Activated CD4-positive, alpha-beta memory T cell treated with anti-CD3 and anti-CD28 coated beads for 36 hours (primary cell): ENCODE data around the gene VEZT. TPM values are rescaled to one million over a fixed set of nuclear protein-coding genes. Genes with fewer than 3 reads are reported as not detected.

Experiments
- CTCF ChIA-PET: fragments of 350-600 bp; sonication (Branson Sonifier 250); formaldehyde crosslinking; loops from one replicate; lab custom pipeline; 2021; ENCODE audit warnings: antibody characterized with exemption, inconsistent platforms; lab: Charles Lee
- POLR2A ChIA-PET: fragments of 350-600 bp; sonication (Branson Sonifier 250); formaldehyde crosslinking; loops from one replicate; lab custom pipeline; 2021; ENCODE audit warnings: antibody characterized with exemption; lab: Charles Lee
- DNase-seq: peaks from one replicate; pipeline ENCODE4 v3.0.0-alpha.2; 2020
- H3K27ac Mint-ChIP-seq: one replicate; pipeline ENCODE4 v1.8.0; 2021; ENCODE audit warnings: mixed read lengths
- H3K27me3 Mint-ChIP-seq: one replicate; pipeline ENCODE4 v1.8.0; 2021; ENCODE audit warnings: mixed read lengths
- H3K36me3 Mint-ChIP-seq: one replicate; pipeline ENCODE4 v1.8.0; 2021; ENCODE audit warnings: mixed read lengths
- H3K4me1 Mint-ChIP-seq: one replicate; pipeline ENCODE4 v1.8.0; 2021; ENCODE audit warnings: low read depth, mixed read lengths
- H3K4me3 Mint-ChIP-seq: one replicate; pipeline ENCODE4 v1.8.0; 2021; ENCODE audit warnings: mild to moderate bottlenecking, mixed read lengths
- H3K9me3 Mint-ChIP-seq: one replicate; pipeline ENCODE4 v1.8.0; 2021; ENCODE audit warnings: mixed read lengths
- intact Hi-C: fragments of 100-400 bp; cut with micrococcal nuclease; formaldehyde crosslinking; loops from one replicate; pipeline ENCODE4 v1.15.1; 2023
- total RNA-seq, 2 experiments: library from RNA; stranded (reverse); gene quantifications; one replicate each; pipeline ENCODE4 v1.2.3, GENCODE V29; 2021

The VEZT gene
- total RNA-seq, 2 experiments from 2014 or later = 50.7 to 54.4 TPM

DNA sequence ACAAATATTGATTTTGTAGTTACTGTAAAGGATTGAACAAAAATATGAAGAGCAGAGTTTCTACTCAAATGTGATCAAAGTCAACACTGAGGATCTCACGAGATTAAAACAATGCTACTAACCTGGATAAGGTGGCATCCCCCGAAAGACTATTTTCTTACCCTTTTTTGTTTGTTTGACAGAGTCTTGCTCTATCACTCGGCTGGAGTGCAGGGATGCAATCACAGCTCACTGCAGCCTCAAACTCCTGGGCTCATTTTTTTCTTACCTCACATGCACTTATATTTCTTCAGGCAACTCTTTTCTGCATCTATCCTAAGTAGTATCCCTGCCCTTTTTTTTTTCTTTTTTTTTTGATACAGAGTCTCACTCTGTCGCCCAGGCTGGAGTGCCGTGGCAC, 109.2 kb downstream of the VEZT start:
- no peaks in the 10 kb centered on the region for H3K9me3 Mint-ChIP-seq
- DNase-seq = no peak
- H3K27me3 Mint-ChIP-seq = no peaks in the 10 kb centered on the region
- H3K36me3 Mint-ChIP-seq = no peaks in the 10 kb centered on the region
- CTCF ChIA-PET = no interaction called here
- H3K4me1 Mint-ChIP-seq = no peaks in the 10 kb centered on the region
- H3K4me3 Mint-ChIP-seq = no peak overlapping the region
- intact Hi-C loops = no loop called here
- H3K27ac Mint-ChIP-seq = no peak overlapping the region
- POLR2A ChIA-PET = no interaction called here

DNA sequence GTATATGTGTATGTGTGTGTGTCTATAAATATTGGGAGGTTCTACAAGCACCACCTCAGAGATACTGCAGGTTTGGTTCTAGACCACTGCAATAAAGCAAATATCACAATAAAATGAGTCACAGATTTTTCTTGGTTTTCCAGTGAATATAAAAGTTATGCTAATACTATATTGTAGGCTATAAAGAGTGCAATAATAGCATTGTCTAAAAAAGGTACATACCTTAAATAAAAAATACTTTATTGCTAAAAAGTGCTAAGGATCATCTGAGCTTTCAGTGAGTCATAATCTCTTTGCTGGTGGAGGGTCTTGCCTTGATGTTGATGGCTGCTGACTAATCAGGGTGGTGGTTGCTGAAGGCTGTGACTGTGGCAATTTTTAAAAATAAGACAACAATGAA, 111.1 kb downstream of the VEZT start:
- H3K27me3 Mint-ChIP-seq = no peaks in the 10 kb centered on the region
- intact Hi-C loops = no loop called here
- H3K9me3 Mint-ChIP-seq = no peaks in the 10 kb centered on the region
- H3K4me1 Mint-ChIP-seq = no peaks in the 10 kb centered on the region
- no peak overlapping the region for H3K27ac Mint-ChIP-seq
- POLR2A ChIA-PET = no interaction called here
- CTCF ChIA-PET = no interaction called here
- no peak overlapping the region for H3K4me3 Mint-ChIP-seq
- DNase-seq = no peak
- H3K36me3 Mint-ChIP-seq = no peaks in the 10 kb centered on the region

DNA sequence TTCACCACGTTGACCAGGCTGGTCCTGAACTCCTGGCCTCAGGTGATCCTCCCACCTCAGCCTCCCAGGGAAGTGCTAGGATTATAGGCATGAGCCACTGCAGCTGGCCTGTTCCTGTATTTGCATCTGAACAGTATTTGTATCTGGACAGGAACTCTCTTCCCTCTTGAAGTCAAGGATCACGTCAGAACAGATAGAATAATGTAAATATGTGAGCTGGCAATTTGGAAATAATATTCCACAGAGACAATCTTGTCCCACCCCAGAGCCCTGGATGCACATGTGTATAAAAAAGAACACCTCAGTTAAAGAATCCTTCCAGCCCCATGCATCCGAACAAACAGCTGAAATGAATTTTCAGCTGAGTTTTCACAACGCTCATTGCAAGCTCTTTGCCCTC, 118.3 kb downstream of the VEZT start:
- Mint-ChIP-seq H3K27me3 (peaks cover 2% of the 10 kb centered on the region), H3K36me3 (no peaks in the 10 kb centered on the region), H3K9me3 (peaks cover 3% of the 10 kb centered on the region), H3K4me1 (peaks cover 3% of the 10 kb centered on the region), H3K27ac (no peak overlapping the region), H3K4me3 (no peak overlapping the region)
- no peak for DNase-seq
- ChIA-PET CTCF (no interaction called here), POLR2A (no interaction called here)
- intact Hi-C loops = loop anchor here (10.0 kb wide), 1 partner anchor 199 kb away; no protein-coding TSS in a partner anchor

DNA sequence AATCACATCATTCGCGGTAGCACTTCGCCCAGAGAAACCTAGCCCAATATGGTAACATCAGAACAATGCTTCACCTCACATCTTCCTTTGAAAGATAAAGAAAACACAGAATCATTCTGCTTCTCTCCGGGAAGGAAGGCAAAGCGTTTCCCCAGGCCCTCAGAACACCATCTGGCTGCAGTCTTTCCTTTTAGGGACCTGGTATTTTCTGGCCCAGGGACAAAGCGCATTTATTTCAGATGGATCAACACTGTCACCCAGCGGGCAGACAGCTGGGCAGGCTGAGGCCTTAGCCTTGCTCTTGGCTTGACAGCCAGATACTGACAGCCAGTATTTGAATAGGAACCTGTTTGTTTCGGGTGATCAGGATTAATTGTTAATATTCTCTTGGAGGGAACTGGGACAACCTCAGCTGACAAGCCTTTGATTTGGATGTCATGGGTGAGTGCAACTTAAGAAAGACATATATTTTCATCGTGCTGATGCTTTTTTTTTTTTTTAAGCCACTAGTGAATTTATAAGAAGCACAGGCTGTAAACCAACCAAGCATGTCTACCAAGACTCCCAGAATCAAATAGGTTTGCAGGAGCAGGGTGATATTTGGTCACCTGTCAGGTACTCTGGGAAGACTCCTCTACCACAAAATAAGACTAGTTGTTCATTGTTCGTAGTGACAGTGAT, 118.9 kb downstream of the VEZT start:
- intact Hi-C loops = loop anchor here (10.0 kb wide), 1 partner anchor 198 kb away; no protein-coding TSS in a partner anchor
- ChIA-PET CTCF (no interaction called here), POLR2A (no interaction called here)
- peaks cover 3% of the 10 kb centered on the region for H3K9me3 Mint-ChIP-seq
- no peak overlapping the region for H3K27ac Mint-ChIP-seq
- H3K4me1 Mint-ChIP-seq = peaks cover 3% of the 10 kb centered on the region
- H3K36me3 Mint-ChIP-seq = no peaks in the 10 kb centered on the region
- H3K4me3 Mint-ChIP-seq = no peak overlapping the region
- peaks cover 2% of the 10 kb centered on the region for H3K27me3 Mint-ChIP-seq
- no peak for DNase-seq

DNA sequence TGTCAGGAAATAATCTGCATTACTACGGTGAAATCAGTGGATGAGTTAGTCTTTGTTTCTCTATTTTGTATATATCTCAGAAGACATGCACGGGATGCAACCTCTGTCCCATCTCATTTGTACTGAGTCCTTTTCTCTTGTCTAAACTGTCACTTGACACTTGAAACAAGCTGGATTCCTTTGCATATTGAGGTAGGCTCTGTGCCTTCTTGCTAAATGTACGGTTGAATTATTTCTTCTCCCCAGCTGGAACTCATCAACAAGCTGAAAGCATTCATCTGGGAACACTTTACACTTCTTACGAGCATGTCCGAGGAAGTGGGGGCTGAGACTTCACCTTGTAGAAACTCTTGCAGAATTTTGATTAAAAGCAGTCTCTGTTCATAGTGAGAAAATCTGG, 119.5 kb downstream of the VEZT start:
- Mint-ChIP-seq H3K4me1 (peaks cover 3% of the 10 kb centered on the region), H3K27ac (no peak overlapping the region), H3K27me3 (peaks cover 2% of the 10 kb centered on the region), H3K4me3 (no peak overlapping the region), H3K36me3 (no peaks in the 10 kb centered on the region), H3K9me3 (peaks cover 3% of the 10 kb centered on the region)
- intact Hi-C loops = loop anchor here (10.0 kb wide), 1 partner anchor 198 kb away; no protein-coding TSS in a partner anchor
- POLR2A ChIA-PET = no interaction called here
- CTCF ChIA-PET = interaction anchor here (0.9 kb wide), 1 partner anchor 197 kb away, joined by 4 read pairs; no protein-coding TSS in a partner anchor
- DNase-seq = no peak

DNA sequence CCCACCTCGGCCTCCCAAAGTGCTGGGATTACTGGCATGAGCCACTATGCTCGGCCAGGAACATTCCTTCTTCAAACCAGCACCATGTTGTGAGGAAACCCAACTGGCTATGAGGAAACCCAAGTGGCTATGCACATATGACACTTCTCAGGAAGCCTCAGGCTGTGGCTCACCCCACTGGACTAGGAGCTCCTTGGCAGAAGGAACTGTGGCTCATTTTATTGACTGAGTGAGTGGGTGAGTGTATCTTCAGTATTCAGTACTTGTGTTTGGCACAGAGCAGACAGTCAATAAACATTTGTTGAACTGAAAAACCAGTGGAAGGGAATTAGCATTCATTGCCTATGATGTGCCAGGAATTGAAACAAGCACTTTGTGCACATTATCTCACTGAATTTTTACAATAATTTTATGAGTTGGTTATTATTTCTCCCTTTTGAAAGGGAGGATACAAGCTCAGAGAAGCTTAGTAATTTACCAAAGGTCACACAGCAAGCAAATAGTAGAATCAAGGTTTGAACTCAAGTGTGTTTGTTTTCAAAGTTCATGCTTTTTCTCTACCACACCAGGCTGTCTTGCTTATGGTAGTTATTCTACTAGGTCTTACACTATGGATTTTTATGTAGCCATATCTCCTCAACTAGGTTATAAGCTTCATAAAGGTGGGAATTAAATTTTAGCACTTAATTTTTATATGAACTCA, 121.6 kb downstream of the VEZT start:
- Mint-ChIP-seq H3K9me3 (peaks cover 3% of the 10 kb centered on the region), H3K36me3 (no peaks in the 10 kb centered on the region), H3K27me3 (peaks cover 2% of the 10 kb centered on the region), H3K4me1 (peaks cover 3% of the 10 kb centered on the region), H3K27ac (no peak overlapping the region), H3K4me3 (no peak overlapping the region)
- ChIA-PET CTCF (no interaction called here), POLR2A (no interaction called here)
- intact Hi-C loops = loop anchor here (10.0 kb wide), 1 partner anchor 196 kb away; no protein-coding TSS in a partner anchor
- no peak for DNase-seq

DNA sequence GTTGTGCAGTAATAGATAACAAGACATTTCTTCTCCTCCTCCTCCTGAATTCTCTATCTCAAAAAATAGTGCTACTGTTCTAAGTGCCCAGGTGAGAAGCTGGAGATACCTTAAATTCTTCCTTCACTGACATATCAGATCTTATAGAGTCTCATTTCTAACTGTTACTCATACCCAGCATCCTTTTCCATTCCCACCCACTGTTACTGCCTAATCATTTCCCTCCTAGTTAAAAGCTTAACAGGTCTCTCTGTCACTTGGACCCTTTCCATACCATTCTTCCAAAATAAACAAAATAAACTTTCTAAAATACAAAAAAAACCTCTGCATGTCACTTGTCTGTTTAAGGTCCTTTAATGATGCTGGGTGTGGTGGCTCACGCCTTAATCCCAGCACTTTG, 124.4 kb downstream of the VEZT start:
- intact Hi-C loops = no loop called here
- ChIA-PET CTCF (no interaction called here), POLR2A (no interaction called here)
- Mint-ChIP-seq H3K4me3 (no peak overlapping the region), H3K27ac (no peak overlapping the region), H3K27me3 (peaks cover 2% of the 10 kb centered on the region), H3K36me3 (no peaks in the 10 kb centered on the region), H3K4me1 (no peaks in the 10 kb centered on the region), H3K9me3 (peaks cover 3% of the 10 kb centered on the region)
- DNase-seq = no peak

DNA sequence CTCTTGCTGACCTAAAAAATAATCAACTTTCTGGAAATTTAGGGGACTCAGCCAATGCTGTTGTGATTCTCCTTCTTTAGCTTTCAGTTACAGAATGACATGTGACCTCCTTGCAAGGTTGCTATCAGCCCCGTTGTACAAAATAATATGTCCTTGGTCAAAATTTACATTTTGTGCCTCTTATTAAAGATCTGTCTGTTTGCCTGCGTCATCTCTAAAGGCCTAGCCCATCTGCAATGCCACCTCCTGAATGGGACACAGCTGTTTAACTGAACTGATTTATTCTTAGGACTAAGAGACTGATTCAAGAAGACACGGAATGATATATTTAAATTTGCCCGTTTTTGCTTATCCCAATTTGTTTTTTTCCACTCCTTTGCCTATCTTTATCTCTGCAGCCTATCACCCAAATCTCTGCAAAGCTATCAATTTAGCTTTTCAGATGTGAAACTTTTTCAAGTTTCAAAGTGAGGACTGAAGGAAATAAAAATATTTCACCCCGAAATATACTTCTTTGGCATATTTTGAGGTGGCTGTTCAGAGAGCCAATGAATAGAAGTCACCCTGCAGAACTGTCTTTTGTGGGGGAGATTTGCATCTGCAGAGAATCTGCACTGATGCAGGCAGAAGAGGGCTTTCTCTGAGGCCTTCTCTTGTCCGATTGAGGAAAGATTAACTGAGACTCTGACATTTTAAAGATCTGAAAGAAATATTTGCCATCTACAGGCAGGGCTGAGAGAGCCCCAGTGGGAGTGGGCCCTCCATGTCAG, 126.0 kb downstream of the VEZT start:
- no peaks in the 10 kb centered on the region for H3K4me1 Mint-ChIP-seq
- H3K36me3 Mint-ChIP-seq = no peaks in the 10 kb centered on the region
- CTCF ChIA-PET = interaction anchor here (0.8 kb wide), 1 partner anchor 12 kb away, joined by 3 read pairs; no protein-coding TSS in a partner anchor
- peaks cover 4% of the 10 kb centered on the region for H3K27me3 Mint-ChIP-seq
- no peak overlapping the region for H3K4me3 Mint-ChIP-seq
- H3K9me3 Mint-ChIP-seq = peaks cover 3% of the 10 kb centered on the region
- no peak for DNase-seq
- POLR2A ChIA-PET = no interaction called here
- intact Hi-C loops = no loop called here
- no peak overlapping the region for H3K27ac Mint-ChIP-seq

DNA sequence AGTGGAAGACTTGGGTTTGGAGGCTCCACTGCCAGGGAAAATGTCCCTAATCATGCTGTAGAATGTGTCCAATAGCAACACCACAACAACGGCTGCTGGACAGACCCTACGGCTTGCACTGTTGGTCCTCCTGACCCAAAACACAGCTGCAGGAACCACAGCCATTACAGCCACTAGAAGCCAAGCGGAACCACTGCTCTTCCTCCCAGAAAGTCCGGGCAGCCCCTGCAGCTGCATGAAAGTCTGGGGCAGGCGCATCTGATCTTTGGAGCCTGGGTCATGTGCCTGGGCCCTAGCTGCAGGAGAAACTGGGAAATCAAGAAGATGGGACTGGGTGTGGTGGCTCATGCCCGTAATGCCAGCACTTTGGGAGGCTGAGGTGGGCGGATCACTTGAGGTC, 131.7 kb downstream of the VEZT start:
- no peaks in the 10 kb centered on the region for H3K9me3 Mint-ChIP-seq
- DNase-seq = no peak
- CTCF ChIA-PET = no interaction called here
- intact Hi-C loops = no loop called here
- no peak overlapping the region for H3K27ac Mint-ChIP-seq
- POLR2A ChIA-PET = no interaction called here
- H3K4me3 Mint-ChIP-seq = no peak overlapping the region
- H3K4me1 Mint-ChIP-seq = no peaks in the 10 kb centered on the region
- H3K27me3 Mint-ChIP-seq = peaks cover 4% of the 10 kb centered on the region
- H3K36me3 Mint-ChIP-seq = no peaks in the 10 kb centered on the region

DNA sequence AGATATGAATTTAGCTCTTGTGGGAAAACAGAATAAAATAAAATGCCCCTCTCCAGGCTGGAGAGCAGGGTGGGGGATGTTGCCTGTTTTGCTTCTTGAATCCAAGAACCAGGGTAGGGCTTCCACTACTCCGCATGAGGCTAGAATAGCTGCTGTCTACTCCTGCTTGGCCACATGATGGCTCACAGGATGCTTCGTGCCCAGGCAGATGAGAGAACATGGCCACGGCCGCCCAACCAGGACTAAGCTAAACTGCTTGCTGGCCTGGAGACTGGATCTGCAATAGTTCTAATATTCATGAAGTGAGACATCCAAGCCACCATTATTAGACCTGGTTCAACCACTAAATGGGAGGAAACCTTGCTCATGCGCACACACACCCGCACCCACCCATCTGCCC, 134.1 kb downstream of the VEZT start:
- CTCF ChIA-PET = no interaction called here
- POLR2A ChIA-PET = no interaction called here
- no peaks in the 10 kb centered on the region for H3K4me1 Mint-ChIP-seq
- no peak overlapping the region for H3K27ac Mint-ChIP-seq
- no peak for DNase-seq
- H3K4me3 Mint-ChIP-seq = no peak overlapping the region
- H3K27me3 Mint-ChIP-seq = peaks cover 4% of the 10 kb centered on the region
- H3K36me3 Mint-ChIP-seq = no peaks in the 10 kb centered on the region
- intact Hi-C loops = no loop called here
- no peaks in the 10 kb centered on the region for H3K9me3 Mint-ChIP-seq
